ENCODE results near the gene CPAMD8. TPM values are rescaled to one million over a fixed set of nuclear protein-coding genes. Genes with fewer than 3 reads are reported as not detected.

The CPAMD8 gene
- total and polyA plus RNA-seq, 9 of the 15 experiments (the other 6 are each of a cell fraction or from before 2014, with no cell fraction given) = 0.20 to 2.1 (median 1.3) TPM

- TF ChIP-seq, protein P1, sequence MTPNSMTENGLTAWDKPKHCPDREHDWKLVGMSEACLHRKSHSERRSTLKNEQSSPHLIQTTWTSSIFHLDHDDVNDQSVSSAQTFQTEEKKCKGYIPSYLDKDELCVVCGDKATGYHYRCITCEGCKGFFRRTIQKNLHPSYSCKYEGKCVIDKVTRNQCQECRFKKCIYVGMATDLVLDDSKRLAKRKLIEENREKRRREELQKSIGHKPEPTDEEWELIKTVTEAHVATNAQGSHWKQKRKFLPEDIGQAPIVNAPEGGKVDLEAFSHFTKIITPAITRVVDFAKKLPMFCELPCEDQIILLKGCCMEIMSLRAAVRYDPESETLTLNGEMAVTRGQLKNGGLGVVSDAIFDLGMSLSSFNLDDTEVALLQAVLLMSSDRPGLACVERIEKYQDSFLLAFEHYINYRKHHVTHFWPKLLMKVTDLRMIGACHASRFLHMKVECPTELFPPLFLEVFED (CRISPR knock-in tag; conservative IDR thresholded peaks at IDR 0.05) = no peak
These were observed 149.0 kb downstream of the CPAMD8 start (continued) for GRCh38 chr19:16877581-16877980.

DNA sequence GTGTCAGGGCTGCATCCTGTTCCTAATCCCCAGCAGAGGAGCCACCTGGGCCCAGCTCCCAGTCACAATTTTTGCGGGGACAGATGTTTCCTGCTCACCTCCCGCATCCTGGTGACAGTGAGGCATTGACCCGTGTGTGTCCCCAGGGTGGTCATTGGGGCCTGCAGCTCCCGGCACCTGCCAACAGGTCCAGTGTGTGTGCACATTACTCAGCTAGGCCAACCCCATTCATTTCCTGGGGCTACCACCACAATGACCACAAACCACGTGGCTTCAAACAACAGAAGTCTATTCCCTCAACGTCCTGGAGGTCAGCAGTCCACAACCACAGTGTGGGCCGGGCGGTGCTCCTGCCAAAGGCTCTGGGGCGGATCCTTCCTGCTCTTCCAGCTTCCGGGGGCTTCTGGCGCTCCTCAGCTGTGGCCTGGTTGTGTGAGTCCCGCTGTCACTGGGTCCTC is 149.7 kb downstream of the CPAMD8 start:
- H3K9ac ChIP-seq (ENCODE audit: insufficient read depth in 1 of 2, low read depth in 2 of 2, low read length in 2 of 2) = peak overlapping the region in 1 of 2 experiments; percentile 35; a peak in 1 of 4 replicates
- whole genome bisulfite sequencing (ENCODE audit: insufficient coverage, low coverage, missing lambda C conversion rate) = 91% methylated on average over 12 of the region's 12 CpGs
- BruUV-seq (replicated peaks) = no TSS peak
- peaks cover 15% of the 10 kb centered on the region; the same call in 2 of the 3 replicates for H3K79me2 ChIP-seq (ENCODE audit: control insufficient read depth, insufficient read depth, low read length)
- H3K36me3 ChIP-seq (ENCODE audit: control insufficient read depth, insufficient read depth, low read length) = peaks cover 59% of the 10 kb centered on the region; the same call in 2 of the 3 replicates
- H3K27me3 ChIP-seq (ENCODE audit: control insufficient read depth in 2 of 2, insufficient read depth in 2 of 2, low read length in 2 of 2) = no peaks in the 10 kb centered on the region
- intact Hi-C loops (cut with micrococcal nuclease) = no loop called here
- no peak overlapping the region for H3K4me3 ChIP-seq
- FAIRE-seq = no peak
- TF ChIP-seq MAX (CRISPR knock-in tag; IDR thresholded peaks at IDR 0.05) (peak; percentile 56), ARID1B (IDR thresholded peaks at IDR 0.05) (no peak), ZBTB1 (CRISPR knock-in tag; IDR thresholded peaks at IDR 0.05; ENCODE audit: borderline replicate concordance, low read depth) (peak; percentile 47; the same call in 1 of the 2 replicates)
- in situ Hi-C loops (cut with MboI) = no loop called here
- peaks cover 0 to 12% of the 10 kb centered on the region in 2 experiments; a peak in 2 of 5 replicates for H3K4me1 ChIP-seq (replicated peaks in 1 of 2; ENCODE audit: control insufficient read depth in 2 of 2, insufficient read depth in 2 of 2, low read length in 2 of 2)
- no peak overlapping the region for H3K4me2 ChIP-seq (ENCODE audit: insufficient read depth, low read length)
- POLR2A ChIA-PET = interaction anchor here (0.6 kb wide), 1 partner anchor 56 kb away, joined by 3 read pairs; no protein-coding TSS in a partner anchor
- ATAC-seq = no peak
- H2AFZ ChIP-seq (ENCODE audit: low read depth, low read length) = no peak overlapping the region
- CTCF ChIA-PET (ENCODE audit: low intra/inter-chr PET ratio) = no interaction called here
- H4K20me1 ChIP-seq (replicated peaks; ENCODE audit: control insufficient read depth, insufficient read depth, low read length) = no peaks in the 10 kb centered on the region
- DNase-seq (ENCODE audit: extremely low read depth in 1 of 4, low spot score in 3 of 4) = no peak
- no peaks in the 10 kb centered on the region for H3K9me1 ChIP-seq (ENCODE audit: control insufficient read depth, insufficient read depth, low read length)
- H3K27ac ChIP-seq (ENCODE audit: extremely low read depth, low read depth, low read length) = no peak overlapping the region
- peaks cover 8% of the 10 kb centered on the region for H3K9me3 ChIP-seq (replicated peaks; ENCODE audit: control insufficient read depth, insufficient read depth, low read depth, low read length)
